Parathyroid adenoma (tissue), 2 donors: Measurements from ENCODE around the gene SLC9A9.

Experiments
- H2AFZ ChIP-seq: fragments of 300-600 bp; sonication (generic); one replicate; pipeline ENCODE4 v1.7.0; 2017; ENCODE audit warnings: antibody characterized with exemption, mild to moderate bottlenecking
- H3K27ac ChIP-seq: fragments of 300-600 bp; sonication (generic); one replicate; pipeline ENCODE4 v1.7.0; 2017
- H3K27me3 ChIP-seq: fragments of 300-600 bp; sonication (generic); one replicate; pipeline ENCODE4 v1.7.0; 2017; ENCODE audit warnings: low read length; ENCODE audit not compliant: control insufficient read depth, insufficient read depth
- H3K36me3 ChIP-seq: fragments of 300-600 bp; sonication (generic); one replicate; pipeline ENCODE4 v1.7.0; 2017; ENCODE audit warnings: low read length; ENCODE audit not compliant: control insufficient read depth, insufficient read depth
- H3K4me1 ChIP-seq: fragments of 300-600 bp; sonication (generic); one replicate; pipeline ENCODE4 v1.7.0; 2017; ENCODE audit warnings: control low read depth
- H3K4me2 ChIP-seq: fragments of 300-600 bp; sonication (generic); one replicate; pipeline ENCODE4 v1.7.0; 2017; ENCODE audit warnings: low read length
- H3K4me3 ChIP-seq: fragments of 300-600 bp; sonication (generic); one replicate; pipeline ENCODE4 v1.7.0; 2017; ENCODE audit warnings: low read depth, low read length
- H3K79me2 ChIP-seq: fragments of 300-600 bp; sonication (generic); one replicate; pipeline ENCODE4 v1.7.0; 2017; ENCODE audit warnings: control low read depth
- H3K9ac ChIP-seq: fragments of 300-600 bp; sonication (generic); one replicate; pipeline ENCODE4 v1.7.0; 2017; ENCODE audit warnings: mild to moderate bottlenecking
- H3K9me3 ChIP-seq: fragments of 300-600 bp; sonication (generic); one replicate; pipeline ENCODE4 v1.7.0; 2017; ENCODE audit warnings: low read length; ENCODE audit not compliant: control insufficient read depth
- TF ChIP-seq, protein P1 (sequence below): fragments of 300-600 bp; sonication (generic); IDR thresholded peaks from one replicate; pipeline ENCODE4 v1.7.0; 2017; ENCODE audit warnings: antibody characterized with exemption, mild to moderate bottlenecking
- donor health status: primary hyperparathyroidism.

SLC9A9 gene

DNA sequence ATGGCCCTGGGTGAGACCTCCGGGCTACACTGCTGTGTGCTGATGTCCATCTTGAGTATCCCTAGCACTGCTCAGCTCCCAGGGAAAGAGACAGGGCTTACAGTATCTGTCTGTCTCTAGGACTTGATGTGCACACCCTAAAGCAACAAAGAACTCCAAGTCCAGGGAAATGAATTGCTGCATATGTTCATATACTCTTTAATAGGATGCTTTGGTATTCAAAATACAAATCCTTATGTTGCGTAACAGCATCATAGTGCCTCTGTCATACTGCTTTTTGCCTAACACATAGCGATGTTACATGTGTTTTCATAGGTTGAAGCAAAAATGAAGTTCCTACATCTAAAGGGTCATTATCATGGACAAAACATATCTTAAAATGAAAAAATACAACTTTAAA is 299.9 kb downstream of the SLC9A9 start:
- H3K4me1 ChIP-seq = no peaks in the 10 kb centered on the region
- H3K4me2 ChIP-seq = no peak overlapping the region
- no peaks in the 10 kb centered on the region for H3K36me3 ChIP-seq
- no peak overlapping the region for H3K4me3 ChIP-seq
- no peak overlapping the region for H3K27ac ChIP-seq
- no peaks in the 10 kb centered on the region for H3K79me2 ChIP-seq
- H2AFZ ChIP-seq = no peak overlapping the region
- no peak overlapping the region for H3K9ac ChIP-seq
- TF ChIP-seq, protein P1, sequence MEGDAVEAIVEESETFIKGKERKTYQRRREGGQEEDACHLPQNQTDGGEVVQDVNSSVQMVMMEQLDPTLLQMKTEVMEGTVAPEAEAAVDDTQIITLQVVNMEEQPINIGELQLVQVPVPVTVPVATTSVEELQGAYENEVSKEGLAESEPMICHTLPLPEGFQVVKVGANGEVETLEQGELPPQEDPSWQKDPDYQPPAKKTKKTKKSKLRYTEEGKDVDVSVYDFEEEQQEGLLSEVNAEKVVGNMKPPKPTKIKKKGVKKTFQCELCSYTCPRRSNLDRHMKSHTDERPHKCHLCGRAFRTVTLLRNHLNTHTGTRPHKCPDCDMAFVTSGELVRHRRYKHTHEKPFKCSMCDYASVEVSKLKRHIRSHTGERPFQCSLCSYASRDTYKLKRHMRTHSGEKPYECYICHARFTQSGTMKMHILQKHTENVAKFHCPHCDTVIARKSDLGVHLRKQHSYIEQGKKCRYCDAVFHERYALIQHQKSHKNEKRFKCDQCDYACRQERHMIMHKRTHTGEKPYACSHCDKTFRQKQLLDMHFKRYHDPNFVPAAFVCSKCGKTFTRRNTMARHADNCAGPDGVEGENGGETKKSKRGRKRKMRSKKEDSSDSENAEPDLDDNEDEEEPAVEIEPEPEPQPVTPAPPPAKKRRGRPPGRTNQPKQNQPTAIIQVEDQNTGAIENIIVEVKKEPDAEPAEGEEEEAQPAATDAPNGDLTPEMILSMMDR = no peak
- no peaks in the 10 kb centered on the region for H3K27me3 ChIP-seq
- no peaks in the 10 kb centered on the region for H3K9me3 ChIP-seq

DNA sequence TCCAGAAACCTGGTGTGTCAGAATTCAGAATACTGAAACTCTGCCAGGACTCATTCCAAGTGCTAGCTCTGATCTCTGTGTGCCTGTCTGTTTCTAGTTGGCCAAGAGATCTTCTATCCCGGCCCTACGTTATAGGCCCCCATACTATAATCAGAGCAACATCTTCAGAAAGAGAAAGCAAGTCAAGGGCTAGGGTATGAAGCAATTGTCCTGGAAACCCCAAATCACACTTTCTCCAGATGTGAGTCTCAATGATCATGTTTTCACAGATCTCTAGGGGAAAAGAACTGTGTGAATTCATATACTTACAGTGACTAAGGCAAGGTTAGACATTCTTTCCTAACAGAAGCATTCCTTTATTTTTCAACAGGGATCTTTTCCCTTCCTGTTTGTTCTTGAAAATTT is 309.7 kb downstream of the SLC9A9 start:
- Histone ChIP-seq H2AFZ (no peak overlapping the region), H3K4me3 (no peak overlapping the region), H3K27ac (no peak overlapping the region), H3K4me1 (no peaks in the 10 kb centered on the region), H3K79me2 (no peaks in the 10 kb centered on the region), H3K36me3 (no peaks in the 10 kb centered on the region), H3K27me3 (no peaks in the 10 kb centered on the region), H3K9me3 (no peaks in the 10 kb centered on the region), H3K9ac (no peak overlapping the region), H3K4me2 (no peak overlapping the region)
- TF ChIP-seq, protein P1 = no peak

DNA sequence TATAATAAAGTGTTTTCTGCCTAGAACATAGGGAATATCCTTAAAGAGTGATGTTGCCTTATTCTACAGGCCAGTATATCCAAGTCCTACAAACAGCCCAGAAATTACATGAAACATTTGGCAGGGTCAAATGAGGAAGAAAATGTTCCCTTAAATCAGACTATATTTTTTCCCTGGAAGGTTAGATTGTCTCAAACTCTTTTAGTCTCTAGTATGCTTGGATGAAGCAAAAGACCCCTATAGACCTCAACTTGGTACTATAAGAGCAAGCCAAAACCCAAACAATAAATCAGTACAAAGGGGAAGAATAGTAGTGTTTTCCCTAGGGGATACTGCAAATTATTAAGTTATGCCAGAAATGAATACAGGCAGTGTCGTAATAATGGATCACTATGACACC is 310.2 kb downstream of the SLC9A9 start:
- H3K79me2 ChIP-seq = no peaks in the 10 kb centered on the region
- no peak overlapping the region for H3K4me2 ChIP-seq
- no peak overlapping the region for H3K9ac ChIP-seq
- H2AFZ ChIP-seq = no peak overlapping the region
- no peaks in the 10 kb centered on the region for H3K9me3 ChIP-seq
- H3K4me3 ChIP-seq = no peak overlapping the region
- no peak overlapping the region for H3K27ac ChIP-seq
- H3K4me1 ChIP-seq = no peaks in the 10 kb centered on the region
- TF ChIP-seq, protein P1 = no peak
- H3K36me3 ChIP-seq = no peaks in the 10 kb centered on the region
- no peaks in the 10 kb centered on the region for H3K27me3 ChIP-seq

DNA sequence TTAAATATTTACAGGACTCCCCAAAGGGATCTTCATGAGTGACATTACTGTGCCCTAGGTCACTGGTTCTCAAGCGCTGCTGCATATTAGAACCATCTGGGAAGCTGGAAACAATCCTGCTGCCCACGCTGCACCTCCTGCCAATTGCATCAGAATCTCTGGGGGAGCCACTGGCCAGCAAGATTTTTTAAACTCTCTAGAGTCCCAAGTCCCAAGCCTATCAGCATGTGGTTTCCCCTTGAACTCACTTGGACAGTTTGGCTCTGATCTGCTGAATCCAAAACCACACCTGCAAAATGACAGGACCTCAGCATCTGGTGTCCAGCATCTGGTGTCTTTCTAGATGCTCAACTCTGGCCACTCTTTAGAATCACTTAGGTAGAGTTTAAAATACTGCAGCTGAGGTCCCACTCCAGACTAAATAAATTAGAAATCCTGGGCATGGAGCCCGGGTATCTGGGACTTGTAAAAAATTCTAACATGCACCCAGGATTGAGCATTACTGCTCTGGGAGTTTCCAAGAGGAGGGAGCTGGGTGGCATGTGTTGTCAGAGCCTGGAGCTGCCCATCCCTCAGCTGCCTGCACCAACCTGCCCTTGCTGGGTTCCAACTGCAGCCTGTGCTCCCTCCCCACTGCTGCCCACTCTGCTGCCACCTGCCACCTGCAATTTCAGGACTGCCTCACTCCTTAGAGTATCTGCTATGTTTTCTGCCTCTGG is 311.3 kb downstream of the SLC9A9 start:
- Histone ChIP-seq H3K4me3 (no peak overlapping the region), H3K9me3 (no peaks in the 10 kb centered on the region), H3K27me3 (no peaks in the 10 kb centered on the region), H3K79me2 (no peaks in the 10 kb centered on the region), H3K9ac (no peak overlapping the region), H3K4me2 (no peak overlapping the region), H3K27ac (no peak overlapping the region), H3K36me3 (no peaks in the 10 kb centered on the region), H3K4me1 (no peaks in the 10 kb centered on the region), H2AFZ (no peak overlapping the region)
- TF ChIP-seq, protein P1 = no peak
